ENCODE measurements around the gene DDX51. TPM values are rescaled to one million over a fixed set of nuclear protein-coding genes. Genes with fewer than 3 reads are reported as not detected.

Gene DDX51
- total RNA-seq, 2 donors from 2014 or later, result 29.5 to 83.7 TPM

- ATAC-seq (no peak), DNase-seq (ENCODE audit: low spot score) (peak; percentile 25)
- Mint-ChIP-seq H3K9me3 (peaks cover 4% of the 10 kb centered on the region), H3K36me3 (no peaks in the 10 kb centered on the region), H3K27ac (no peak overlapping the region), H3K4me3 (no peak overlapping the region), H3K27me3 (peaks cover 0 to 6% of the 10 kb centered on the region in 2 donors), H3K4me1 (ENCODE audit: low read depth in 2 of 2) (peaks cover 7 to 16% of the 10 kb centered on the region in 2 donors)
Measured at GRCh38 chr12:132166093-132166492, 22.0 kb upstream of the DDX51 start.

DNA sequence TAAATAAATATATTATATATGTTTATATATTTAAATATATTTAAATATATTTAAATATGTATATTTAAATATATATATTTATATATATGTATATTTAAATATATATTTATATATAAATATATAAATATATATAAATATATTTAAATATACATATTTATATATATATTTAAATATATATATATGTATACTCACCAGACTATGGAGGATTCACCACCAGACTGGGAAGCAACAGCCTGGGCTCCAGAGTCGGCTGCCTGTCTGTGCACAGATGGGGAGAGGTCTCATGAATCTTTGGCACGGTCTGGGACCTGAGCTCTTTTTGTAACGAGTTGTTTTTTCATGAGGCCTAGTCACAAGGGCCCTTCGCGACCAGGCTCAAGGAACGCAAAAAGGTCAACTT is 21.5 kb upstream of the DDX51 start:
- no peak for ATAC-seq

GRCh38 chr12:132164426-132164825 is 20.3 kb upstream of the DDX51 start:
- Mint-ChIP-seq H3K27ac (peak overlapping the region in 1 of 2 donors; percentile 4), H3K4me1 (ENCODE audit: low read depth in 2 of 2) (peaks cover 7 to 16% of the 10 kb centered on the region in 2 donors), H3K27me3 (peaks cover 0 to 3% of the 10 kb centered on the region in 2 donors), H3K9me3 (peaks cover 4% of the 10 kb centered on the region), H3K36me3 (no peaks in the 10 kb centered on the region), H3K4me3 (peak overlapping the region; percentile 4)
- ATAC-seq (no peak), DNase-seq (ENCODE audit: low spot score) (no peak)

More for the DNA sequence above, 21.5 kb upstream of the DDX51 start:
- Mint-ChIP-seq H3K27me3 (peaks cover 0 to 5% of the 10 kb centered on the region in 2 donors), H3K4me1 (ENCODE audit: low read depth in 2 of 2) (peaks cover 7 to 16% of the 10 kb centered on the region in 2 donors), H3K9me3 (peaks cover 4% of the 10 kb centered on the region), H3K36me3 (no peaks in the 10 kb centered on the region), H3K27ac (no peak overlapping the region), H3K4me3 (no peak overlapping the region)
- peak; percentile 26 for DNase-seq (ENCODE audit: low spot score)

- H3K4me3 Mint-ChIP-seq, result peak overlapping the region; percentile 4
Measured at GRCh38 chr12:132163911-132164288, 19.8 kb upstream of the DDX51 start.

DNA sequence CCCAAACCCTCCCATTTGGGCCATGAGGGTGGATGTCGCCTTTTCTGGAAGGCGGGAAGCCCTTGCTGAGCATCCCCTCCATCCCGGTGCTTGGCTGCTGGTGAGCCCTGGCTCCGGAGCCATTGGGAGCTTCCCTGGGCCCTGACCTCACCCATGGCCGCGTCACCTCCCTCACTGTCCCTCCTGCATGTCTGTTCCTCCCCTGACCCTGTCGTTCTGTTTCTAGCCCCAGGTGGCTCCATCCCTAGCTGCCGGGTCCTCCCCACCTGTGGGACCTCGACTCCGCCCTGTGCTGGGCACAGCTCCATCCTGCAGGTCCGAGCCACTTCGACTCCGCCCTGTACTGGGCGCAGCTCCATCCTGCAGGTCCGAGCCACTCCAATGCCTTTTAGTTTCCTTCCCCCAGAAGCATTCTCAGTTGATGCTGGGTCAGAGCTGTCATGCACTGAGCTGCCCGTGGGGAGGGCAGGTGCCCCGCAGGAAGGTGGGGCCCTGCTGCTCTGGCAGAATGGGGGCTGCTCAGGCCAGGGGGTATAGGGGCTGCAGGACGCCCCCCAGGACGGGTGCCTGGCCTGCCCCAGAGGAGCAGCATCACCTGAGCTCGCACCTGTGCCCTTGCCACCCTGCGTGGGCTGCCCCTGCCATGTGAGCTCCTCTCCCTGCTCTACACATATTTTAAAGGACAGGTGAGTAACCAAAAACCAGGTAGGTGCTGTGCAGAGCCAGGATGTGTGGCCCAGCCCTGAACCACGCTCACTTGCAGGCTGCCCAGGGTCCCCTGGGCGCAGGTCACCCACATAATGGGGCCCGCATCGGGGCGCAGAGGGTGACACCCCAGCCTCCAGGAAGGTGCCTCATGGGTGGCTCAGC is 19.2 kb upstream of the DDX51 start:
- ATAC-seq (peak in 1 of 2 donors; percentile 2), DNase-seq (ENCODE audit: low spot score) (peak; percentile 60)
- Mint-ChIP-seq H3K4me1 (ENCODE audit: low read depth in 2 of 2) (peaks cover 7 to 16% of the 10 kb centered on the region in 2 donors), H3K9me3 (peaks cover 4% of the 10 kb centered on the region), H3K4me3 (peak overlapping the region; percentile 25), H3K27ac (no peak overlapping the region), H3K27me3 (peaks cover 0 to 3% of the 10 kb centered on the region in 2 donors), H3K36me3 (no peaks in the 10 kb centered on the region)

More at GRCh38 chr12:132163911-132164288, 19.8 kb upstream of the DDX51 start:
- peak; percentile 57 for DNase-seq (ENCODE audit: low spot score)
- no peak for ATAC-seq
- Mint-ChIP-seq H3K27ac (peak overlapping the region in 1 of 2 donors; percentile 4), H3K9me3 (peaks cover 4% of the 10 kb centered on the region), H3K4me1 (ENCODE audit: low read depth in 2 of 2) (peaks cover 7 to 16% of the 10 kb centered on the region in 2 donors), H3K36me3 (no peaks in the 10 kb centered on the region), H3K27me3 (peaks cover 0 to 3% of the 10 kb centered on the region in 2 donors)

DNA sequence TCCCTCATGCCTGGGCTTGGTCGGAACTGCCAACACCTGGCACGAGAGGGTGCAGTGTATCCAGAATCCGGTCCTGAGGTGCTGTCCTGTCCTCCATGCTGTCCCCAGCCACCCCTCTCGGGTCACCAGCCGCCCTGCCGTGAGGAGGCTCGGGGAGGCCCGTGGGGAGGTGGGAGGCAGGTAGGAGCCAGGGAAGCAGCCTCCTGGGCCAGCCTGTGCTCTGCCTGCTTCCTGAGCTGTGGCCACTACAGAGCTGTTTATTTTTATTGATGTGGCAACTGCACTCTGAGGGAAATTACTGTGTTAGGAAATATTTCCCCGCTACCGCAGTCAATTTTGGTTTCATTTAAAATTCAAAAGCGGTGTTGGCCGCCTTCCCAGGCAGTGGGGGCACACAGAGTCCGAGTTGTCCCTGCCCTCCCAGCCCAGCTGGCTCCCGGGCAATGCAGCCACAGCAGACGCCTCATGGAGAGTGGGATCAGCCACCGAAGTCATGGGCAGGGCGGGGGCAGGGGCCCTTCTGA is 18.5 kb upstream of the DDX51 start:
- H3K27ac Mint-ChIP-seq, result no peak overlapping the region

DNA sequence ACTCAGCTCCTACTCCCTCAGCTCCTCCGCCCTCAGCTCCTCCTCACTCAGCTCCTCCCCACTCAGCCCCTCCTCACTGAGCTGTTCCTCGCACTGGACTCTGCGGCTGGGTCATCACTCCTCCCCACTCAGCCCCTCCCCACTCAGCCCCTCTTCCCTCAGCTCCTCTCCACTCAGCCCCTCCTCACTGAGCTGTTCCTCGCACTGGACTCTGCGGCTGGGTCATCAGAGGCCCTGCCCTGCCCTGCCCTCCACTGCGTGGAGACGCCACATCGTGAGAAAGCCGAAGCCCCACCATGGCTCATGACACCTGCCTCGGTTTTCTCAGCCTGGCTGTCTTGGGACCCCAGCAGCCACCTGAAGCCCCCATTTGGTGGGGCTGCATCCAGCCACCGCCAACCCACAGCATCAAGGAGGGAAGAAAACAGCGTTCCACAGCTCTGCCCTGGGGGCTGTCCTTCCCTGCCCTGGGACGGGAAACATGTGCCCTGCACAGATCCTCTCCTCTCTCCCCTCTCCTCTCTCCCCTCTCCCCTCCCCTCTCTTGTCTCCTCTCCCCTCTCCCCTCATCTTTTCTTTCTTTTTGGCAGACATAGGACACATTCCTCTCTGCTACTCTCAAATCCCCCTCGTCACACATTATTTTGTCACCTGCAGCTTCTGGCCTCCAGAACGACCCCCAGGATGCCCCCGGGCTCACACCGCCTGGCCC is 17.8 kb upstream of the DDX51 start:
- no peaks in the 10 kb centered on the region for H3K36me3 Mint-ChIP-seq
- peaks cover 7 to 16% of the 10 kb centered on the region in 2 donors for H3K4me1 Mint-ChIP-seq (ENCODE audit: low read depth in 2 of 2)
- H3K27me3 Mint-ChIP-seq, result peaks cover 0 to 3% of the 10 kb centered on the region in 2 donors
- peak; percentile 54 for DNase-seq (ENCODE audit: low spot score)
- H3K4me3 Mint-ChIP-seq, result peak overlapping the region; percentile 41
- no peak for ATAC-seq
- no peak overlapping the region for H3K27ac Mint-ChIP-seq
- H3K9me3 Mint-ChIP-seq, result peaks cover 3% of the 10 kb centered on the region

More for the DNA sequence above, 18.5 kb upstream of the DDX51 start:
- DNase-seq (ENCODE audit: low spot score) (peak; percentile 58), ATAC-seq (peak; percentile 77 to 87)
- Mint-ChIP-seq H3K27me3 (peaks cover 0 to 3% of the 10 kb centered on the region in 2 donors), H3K4me1 (ENCODE audit: low read depth in 2 of 2) (peaks cover 7 to 16% of the 10 kb centered on the region in 2 donors), H3K36me3 (no peaks in the 10 kb centered on the region), H3K4me3 (peak overlapping the region; percentile 41), H3K9me3 (peaks cover 4% of the 10 kb centered on the region)

GRCh38 chr12:132161036-132161781 is 17.1 kb upstream of the DDX51 start:
- Mint-ChIP-seq H3K27ac (no peak overlapping the region), H3K27me3 (peaks cover 0 to 3% of the 10 kb centered on the region in 2 donors), H3K9me3 (no peaks in the 10 kb centered on the region), H3K4me1 (ENCODE audit: low read depth in 2 of 2) (peaks cover 7 to 12% of the 10 kb centered on the region in 2 donors), H3K36me3 (no peaks in the 10 kb centered on the region), H3K4me3 (no peak overlapping the region)
- ATAC-seq (no peak), DNase-seq (ENCODE audit: low spot score) (peak; percentile 61)

- ATAC-seq (no peak), DNase-seq (ENCODE audit: low spot score) (peak; percentile 46)
- no peak overlapping the region for H3K27ac Mint-ChIP-seq
- peaks cover 0 to 3% of the 10 kb centered on the region in 2 donors for H3K27me3 Mint-ChIP-seq
- peaks cover 7 to 12% of the 10 kb centered on the region in 2 donors for H3K4me1 Mint-ChIP-seq (ENCODE audit: low read depth in 2 of 2)
- H3K4me3 Mint-ChIP-seq, result no peak overlapping the region
- no peaks in the 10 kb centered on the region for H3K36me3 Mint-ChIP-seq
- no peaks in the 10 kb centered on the region for H3K9me3 Mint-ChIP-seq
Measured at GRCh38 chr12:132160601-132161035, 16.5 kb upstream of the DDX51 start.

DNA sequence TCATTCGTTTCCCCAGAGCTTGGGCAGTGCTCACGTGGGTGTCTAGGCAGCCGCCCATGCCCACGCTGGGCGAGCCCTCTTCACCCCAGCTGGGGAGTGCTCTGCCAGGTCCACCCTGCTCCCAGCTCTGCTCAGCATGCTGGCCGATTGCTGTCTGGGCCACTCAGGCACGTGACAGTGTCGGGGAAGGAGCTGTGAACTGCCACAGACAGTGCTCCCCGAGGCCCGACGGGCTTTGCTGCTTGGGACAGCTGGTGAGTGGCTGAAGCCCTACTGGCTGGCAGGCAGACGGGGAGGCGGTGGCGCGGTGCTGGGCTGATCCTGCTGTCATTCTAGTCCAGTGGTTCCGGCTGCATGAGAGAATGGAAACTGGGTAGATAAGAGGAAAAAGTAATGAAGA is 15.9 kb upstream of the DDX51 start:
- peak; percentile 51 for DNase-seq (ENCODE audit: low spot score)
- Mint-ChIP-seq H3K36me3 (no peaks in the 10 kb centered on the region), H3K4me3 (no peak overlapping the region), H3K9me3 (no peaks in the 10 kb centered on the region), H3K27ac (no peak overlapping the region), H3K4me1 (ENCODE audit: low read depth in 2 of 2) (peaks cover 7 to 12% of the 10 kb centered on the region in 2 donors), H3K27me3 (peaks cover 0 to 3% of the 10 kb centered on the region in 2 donors)
- ATAC-seq, result no peak

DNA sequence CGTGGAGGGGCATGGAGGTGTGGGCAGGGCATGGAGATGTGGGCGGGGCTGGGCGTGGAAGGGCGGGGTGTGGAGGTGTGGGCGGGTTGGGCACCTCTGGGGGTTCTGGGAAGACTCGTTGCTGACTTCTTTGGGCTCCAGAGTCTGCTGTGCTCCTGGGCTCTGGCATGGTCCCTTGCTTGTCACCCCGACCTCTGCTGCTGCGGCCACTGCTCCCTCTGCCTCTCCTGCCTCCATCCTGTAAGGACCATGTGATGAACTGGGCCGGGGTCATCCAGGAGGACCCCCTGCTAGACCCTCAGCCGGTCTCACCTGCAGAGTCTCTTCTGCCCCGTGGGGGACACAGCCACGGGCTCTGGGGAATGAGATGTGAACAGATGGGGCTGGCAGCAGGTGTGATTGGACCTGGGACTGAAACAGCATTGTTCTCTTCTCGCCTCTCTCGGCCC is 15.5 kb upstream of the DDX51 start:
- Mint-ChIP-seq H3K9me3 (no peaks in the 10 kb centered on the region), H3K27ac (no peak overlapping the region), H3K4me1 (ENCODE audit: low read depth in 2 of 2) (peaks cover 7 to 12% of the 10 kb centered on the region in 2 donors), H3K4me3 (no peak overlapping the region), H3K27me3 (peaks cover 0 to 3% of the 10 kb centered on the region in 2 donors), H3K36me3 (no peaks in the 10 kb centered on the region)
- ATAC-seq (no peak), DNase-seq (ENCODE audit: low spot score) (peak; percentile 34)

- Mint-ChIP-seq H3K27me3 (no peaks in the 10 kb centered on the region), H3K27ac (no peak overlapping the region), H3K4me3 (no peak overlapping the region), H3K36me3 (no peaks in the 10 kb centered on the region), H3K9me3 (no peaks in the 10 kb centered on the region), H3K4me1 (ENCODE audit: low read depth in 2 of 2) (peaks cover under 1 to 7% of the 10 kb centered on the region in 2 donors)
- DNase-seq (ENCODE audit: low spot score), result peak; percentile 44
- ATAC-seq, result no peak
Measured at GRCh38 chr12:132158677-132159554, 14.8 kb upstream of the DDX51 start.

All from natural killer cell treated with Interleukin-12 subunit alpha and Interleukin-12 subunit beta and Interleukin-15 and Interleukin-18, amount 100 ng/mL, for 72 hours (primary cell).